B cell (primary cell): ENCODE measurements around the gene IL1R1. TPM values are rescaled to one million over a fixed set of nuclear protein-coding genes. Genes with fewer than 3 reads are reported as not detected.

Experiments used
- ATAC-seq: fragments of 200-7000 bp; cut with Tn5 transposase; one replicate; pipeline ENCODE4 v1.10.0; 2021; ENCODE audit warnings: low read depth, mild to moderate bottlenecking, moderate number of reproducible peaks, moderate library complexity
- CTCF ChIA-PET: fragments of 350-600 bp; sonication (Branson Sonifier 250); formaldehyde crosslinking; loops from one replicate; lab custom pipeline; 2021; ENCODE audit warnings: antibody characterized with exemption, inconsistent platforms; lab: Charles Lee
- POLR2A ChIA-PET: fragments of 350-600 bp; sonication (Branson Sonifier 250); formaldehyde crosslinking; loops from one replicate; lab custom pipeline; 2021; ENCODE audit warnings: antibody characterized with exemption; lab: Charles Lee
- DNase-seq: peaks from one replicate; pipeline ENCODE4 v3.0.0; 2013
- H2AFZ ChIP-seq: 2 replicates; pipeline ENCODE4 v1.6.1; 2012; ENCODE audit warnings: mild to moderate bottlenecking, low read depth, low read length; ENCODE audit not compliant: insufficient read depth, poor library complexity, severe bottlenecking
- H3K27ac ChIP-seq, 2 donors: 1 replicate in 1 of 2; 2 replicates in 1 of 2; pipeline ENCODE4 v1.5.1; 2012 to 2013; ENCODE audit warnings: low read length in 2 of 2, mild to moderate bottlenecking in 2 of 2, moderate library complexity in 1 of 2
- H3K27me3 ChIP-seq, 4 experiments: fragments of 200-600 bp in 1 of 4; sonication (generic) in 1 of 4; replicated peaks in 1 of 4; 1 replicate in 2 of 4; 2 replicates in 2 of 4; pipeline versions ENCODE4 v1.6.1 to v1.7.0; 2013 to 2016; ENCODE audit warnings: low read length in 3 of 4, mild to moderate bottlenecking in 2 of 4, mixed read lengths in 1 of 4, moderate library complexity in 1 of 4; ENCODE audit not compliant: insufficient read depth in 4 of 4, control insufficient read depth in 3 of 4; ENCODE audit errors: control extremely low read depth in 1 of 4
- H3K36me3 ChIP-seq, 2 experiments: replicated peaks in 1 of 2; 1 replicate in 1 of 2; 2 replicates in 1 of 2; pipeline versions ENCODE4 v1.6.1 to v1.7.1; 2013; ENCODE audit warnings: low read length in 1 of 2; ENCODE audit not compliant: insufficient read depth in 2 of 2, control insufficient read depth in 1 of 2; ENCODE audit errors: control extremely low read depth in 1 of 2, extremely low read depth in 1 of 2
- H3K4me1 ChIP-seq, 2 donors: fragments of 200-600 bp in 1 of 2; sonication (generic) in 1 of 2; 1 replicate in 1 of 2; 2 replicates in 1 of 2; pipeline versions ENCODE4 v1.5.1 to v1.6.1; 2013 to 2017; ENCODE audit warnings: low read length in 2 of 2; ENCODE audit not compliant: control insufficient read depth in 2 of 2, insufficient read depth in 2 of 2
- H3K4me2 ChIP-seq: replicated peaks from 2 replicates; pipeline ENCODE3; 2012; ENCODE audit warnings: mild to moderate bottlenecking, low read depth, low read length; ENCODE audit not compliant: poor library complexity, severe bottlenecking
- H3K4me3 ChIP-seq, 5 experiments: fragments of 200-600 bp in 1 of 5; sonication (generic) in 1 of 5; 1 replicate in 3 of 5; 2 replicates in 2 of 5; pipeline versions ENCODE4 v1.5.1 to v1.7.0; 2011 to 2016; ENCODE audit warnings: low read length in 4 of 5, mild to moderate bottlenecking in 4 of 5, low read depth in 2 of 5, control low read depth in 1 of 5, moderate library complexity in 1 of 5; ENCODE audit not compliant: insufficient read depth in 1 of 5; ENCODE audit errors: control extremely low read depth in 1 of 5, extremely low read depth in 1 of 5
- H3K79me2 ChIP-seq: fragments of 200-600 bp; sonication (generic); one replicate; pipeline ENCODE4 v1.6.0; 2016; ENCODE audit warnings: low read length; ENCODE audit not compliant: control insufficient read depth, insufficient read depth
- H3K9ac ChIP-seq: fragments of 200-600 bp; sonication (generic); 2 replicates; pipeline ENCODE4 v1.6.1; 2017; ENCODE audit warnings: mild to moderate bottlenecking, low read length, moderate library complexity
- H3K9me3 ChIP-seq, 3 donors: one replicate each; pipeline versions ENCODE4 v1.6.1 to v1.7.1; 2013; ENCODE audit warnings: low read length in 2 of 3; ENCODE audit not compliant: control insufficient read depth in 2 of 3, insufficient read depth in 1 of 3; ENCODE audit errors: control extremely low read depth in 1 of 3
- H4K20me1 ChIP-seq: 2 replicates; pipeline ENCODE4 v1.6.0; 2012; ENCODE audit warnings: mild to moderate bottlenecking, low read length; ENCODE audit not compliant: insufficient read depth, control insufficient read depth, poor library complexity, severe bottlenecking
- H3K27ac Mint-ChIP-seq: one replicate; pipeline ENCODE4 v1.8.0; 2021; ENCODE audit warnings: mixed read lengths
- H3K27me3 Mint-ChIP-seq: one replicate; pipeline ENCODE4 v1.8.0; 2021; ENCODE audit warnings: mixed read lengths
- H3K4me1 Mint-ChIP-seq: one replicate; pipeline ENCODE4 v1.8.0; 2021; ENCODE audit warnings: mixed read lengths
- H3K4me3 Mint-ChIP-seq: one replicate; pipeline ENCODE4 v1.8.0; 2021; ENCODE audit warnings: mixed read lengths
- H3K9me3 Mint-ChIP-seq: one replicate; pipeline ENCODE4 v1.8.0; 2022; ENCODE audit warnings: mixed read lengths; ENCODE audit not compliant: insufficient read depth
- EZH2 ChIP-seq: IDR thresholded peaks from 2 replicates; pipeline ENCODE4 v1.6.1; 2012; ENCODE audit warnings: borderline replicate concordance, low read depth, mild to moderate bottlenecking, moderate library complexity, low read length; ENCODE audit not compliant: insufficient read depth, poor library complexity, severe bottlenecking
- WGBS: methylation state at CpG from one replicate; pipeline ENCODE4 v1.1.5; 2013; ENCODE audit warnings: missing lambda C conversion rate; ENCODE audit not compliant: insufficient coverage; 5-methylcytosine and 5-hydroxymethylcytosine counted together
- intact Hi-C: fragments of 100-400 bp; cut with micrococcal nuclease; formaldehyde crosslinking; loops from one replicate; pipeline ENCODE4 v1.10.0; 2022
- polyA plus RNA-seq: library from polyadenylated mRNA; depleted of rRNA; stranded (reverse); fragments of >200 nt; gene quantifications from 2 replicates; pipeline ENCODE4 v1.2.3, GENCODE V29; 2012
- total RNA-seq, 2 donors: library from RNA; stranded (reverse); fragments of 120-200 nt in 1 of 2; gene quantifications; 1 replicate in 1 of 2; 2 replicates in 1 of 2; pipeline versions ENCODE4 v1.2.3 to v1.2.4, GENCODE V29; 2013 to 2022
- TF ChIP-seq, protein P1 (sequence below): fragments of 200-600 bp; IDR thresholded peaks from one replicate; pipeline ENCODE4 v1.8.0; 2022; ENCODE audit warnings: antibody characterized with exemption, mild to moderate bottlenecking

Gene IL1R1
- total and polyA plus RNA-seq, 2 donors (not counting 1 experiment from before 2014, with no cell fraction given) = not detected

DNA sequence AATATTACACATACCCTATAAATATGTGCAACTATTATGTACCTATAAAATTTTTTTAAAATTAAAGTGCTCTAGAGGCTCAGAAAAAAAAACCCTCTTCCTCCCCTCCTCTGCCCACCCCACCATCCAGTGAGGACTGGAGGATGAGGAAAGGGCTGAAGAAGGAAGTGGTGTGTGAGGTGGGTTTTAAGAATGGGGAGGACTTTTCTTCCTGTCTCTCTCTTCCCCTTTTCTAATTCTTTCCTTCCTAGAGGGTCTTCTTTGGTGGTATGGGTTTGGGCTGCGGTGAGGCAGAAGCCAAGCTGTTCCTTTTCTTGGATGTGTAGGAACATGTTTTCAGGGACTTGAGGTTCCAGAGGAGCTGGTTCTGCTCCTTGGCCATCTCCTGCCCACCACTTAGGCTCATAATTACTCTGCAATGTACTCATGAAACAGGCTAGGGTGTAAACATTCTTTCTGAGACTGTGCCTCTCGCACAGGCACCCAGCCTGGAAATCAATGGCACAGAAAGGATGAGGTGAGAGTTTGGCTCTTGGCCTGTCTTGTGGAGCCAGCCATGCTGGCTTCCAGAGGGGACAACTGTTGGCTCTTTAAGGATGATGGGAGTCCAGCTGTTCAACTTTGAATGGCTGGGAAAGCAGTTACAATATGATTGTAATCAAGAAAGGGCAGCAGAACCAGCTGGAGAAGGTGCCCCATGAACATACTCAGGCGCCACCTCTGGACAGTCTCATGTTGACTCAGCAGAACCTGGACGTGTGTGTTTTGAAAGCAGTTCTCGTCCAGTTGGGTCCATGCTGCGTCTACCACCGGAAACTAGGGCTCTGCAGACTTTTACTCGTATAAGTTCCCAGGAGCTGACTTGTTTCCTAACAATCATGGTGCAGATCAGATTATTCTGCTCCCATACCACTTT, 82.5 kb downstream of the IL1R1 start:
- Histone ChIP-seq H2AFZ (no peak overlapping the region), H3K9ac (no peak overlapping the region), H3K4me3 (no peak overlapping the region), H4K20me1 (no peaks in the 10 kb centered on the region), H3K9me3 (no peaks in the 10 kb centered on the region), H3K4me1 (peaks cover 0 to 5% of the 10 kb centered on the region in 2 donors), H3K4me2 (no peak overlapping the region), H3K36me3 (no peaks in the 10 kb centered on the region), H3K27ac (no peak overlapping the region), H3K27me3 (no peaks in the 10 kb centered on the region), H3K79me2 (no peaks in the 10 kb centered on the region)
- Mint-ChIP-seq H3K27ac (no peak overlapping the region), H3K4me1 (peaks cover 7% of the 10 kb centered on the region), H3K4me3 (no peak overlapping the region), H3K9me3 (no peaks in the 10 kb centered on the region), H3K27me3 (peaks cover 22% of the 10 kb centered on the region)
- ATAC-seq = no peak
- CTCF ChIA-PET = interaction anchor here (1.4 kb wide), 1 partner anchor 15 kb away, joined by 3 read pairs; no protein-coding TSS in a partner anchor
- 93% methylated on average over 6 of the region's 8 CpGs for WGBS
- intact Hi-C loops = no loop called here
- POLR2A ChIA-PET = no interaction called here
- no peak for TF ChIP-seq EZH2
- TF ChIP-seq, protein P1, sequence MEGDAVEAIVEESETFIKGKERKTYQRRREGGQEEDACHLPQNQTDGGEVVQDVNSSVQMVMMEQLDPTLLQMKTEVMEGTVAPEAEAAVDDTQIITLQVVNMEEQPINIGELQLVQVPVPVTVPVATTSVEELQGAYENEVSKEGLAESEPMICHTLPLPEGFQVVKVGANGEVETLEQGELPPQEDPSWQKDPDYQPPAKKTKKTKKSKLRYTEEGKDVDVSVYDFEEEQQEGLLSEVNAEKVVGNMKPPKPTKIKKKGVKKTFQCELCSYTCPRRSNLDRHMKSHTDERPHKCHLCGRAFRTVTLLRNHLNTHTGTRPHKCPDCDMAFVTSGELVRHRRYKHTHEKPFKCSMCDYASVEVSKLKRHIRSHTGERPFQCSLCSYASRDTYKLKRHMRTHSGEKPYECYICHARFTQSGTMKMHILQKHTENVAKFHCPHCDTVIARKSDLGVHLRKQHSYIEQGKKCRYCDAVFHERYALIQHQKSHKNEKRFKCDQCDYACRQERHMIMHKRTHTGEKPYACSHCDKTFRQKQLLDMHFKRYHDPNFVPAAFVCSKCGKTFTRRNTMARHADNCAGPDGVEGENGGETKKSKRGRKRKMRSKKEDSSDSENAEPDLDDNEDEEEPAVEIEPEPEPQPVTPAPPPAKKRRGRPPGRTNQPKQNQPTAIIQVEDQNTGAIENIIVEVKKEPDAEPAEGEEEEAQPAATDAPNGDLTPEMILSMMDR = no peak
- DNase-seq = no peak

DNA sequence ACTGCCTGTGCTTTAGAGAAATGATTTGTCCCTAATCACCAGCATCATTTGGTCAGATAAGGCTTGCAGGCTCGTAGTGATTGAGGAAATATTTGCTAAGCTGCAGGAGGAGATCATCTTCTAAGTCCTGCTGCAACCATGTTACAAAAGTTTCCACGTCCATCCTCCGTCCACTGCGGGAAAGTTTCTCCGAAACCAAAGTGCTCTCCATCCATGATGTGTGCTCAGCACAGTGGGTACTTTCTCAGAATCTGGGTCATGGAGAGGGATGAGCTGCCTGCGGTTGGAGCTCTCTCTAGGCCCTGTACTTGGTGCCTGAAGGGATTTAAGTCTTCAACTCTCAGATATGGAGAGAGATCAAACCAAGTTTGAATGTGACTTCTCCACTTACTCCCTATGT, 83.6 kb downstream of the IL1R1 start:
- H3K9me3 ChIP-seq = no peaks in the 10 kb centered on the region
- Mint-ChIP-seq H3K4me3 (no peak overlapping the region), H3K4me1 (peaks cover 7% of the 10 kb centered on the region), H3K27ac (no peak overlapping the region), H3K27me3 (peaks cover 24% of the 10 kb centered on the region), H3K9me3 (no peaks in the 10 kb centered on the region)
- H2AFZ ChIP-seq = no peak overlapping the region
- DNase-seq (no peak), ATAC-seq (no peak)
- no peaks in the 10 kb centered on the region for H3K79me2 ChIP-seq
- no peak overlapping the region for H3K9ac ChIP-seq
- H3K36me3 ChIP-seq = no peaks in the 10 kb centered on the region
- H3K4me1 ChIP-seq = peaks cover 0 to 5% of the 10 kb centered on the region in 2 donors
- H3K4me3 ChIP-seq = no peak overlapping the region
- CTCF ChIA-PET = interaction anchor here (1.4 kb wide), 1 partner anchor 14 kb away, joined by 3 read pairs; no protein-coding TSS in a partner anchor
- H3K4me2 ChIP-seq = no peak overlapping the region
- H4K20me1 ChIP-seq = no peaks in the 10 kb centered on the region
- no peaks in the 10 kb centered on the region for H3K27me3 ChIP-seq
- 100% methylated on average over 4 of the region's 6 CpGs for WGBS
- intact Hi-C loops = no loop called here
- POLR2A ChIA-PET = no interaction called here
- H3K27ac ChIP-seq = no peak overlapping the region
- TF ChIP-seq, protein P1 = no peak
- no peak for TF ChIP-seq EZH2
